GM23338 (cell line): ENCODE measurements around the gene C4orf54. TPM values are rescaled to one million over a fixed set of nuclear protein-coding genes. Genes with fewer than 3 reads are reported as not detected.

ENCODE experiments used
- CREB1 ChIP-seq: fragments of 250-450 bp; sonication (Bioruptor Pico); IDR thresholded peaks from 2 replicates; pipeline ENCODE4 v1.5.0; 2020; ENCODE audit warnings: low read depth, mild to moderate bottlenecking, moderate library complexity
- EZH2 ChIP-seq: fragments of 200-600 bp; sonication (generic); IDR thresholded peaks from one replicate; pipeline ENCODE4 v1.8.0; 2017; ENCODE audit warnings: antibody characterized with exemption, mild to moderate bottlenecking, low read depth; ENCODE audit not compliant: unreplicated experiment
- JUNB ChIP-seq: IDR thresholded peaks from one replicate; pipeline ENCODE4 v1.6.1; 2016; ENCODE audit warnings: antibody characterized with exemption; ENCODE audit not compliant: unreplicated experiment
- NANOG ChIP-seq: IDR thresholded peaks from 2 replicates; pipeline ENCODE4 v1.6.1; 2016; ENCODE audit warnings: antibody characterized with exemption, borderline replicate concordance
- POLR2AphosphoS5 ChIP-seq: IDR thresholded peaks from 2 replicates; pipeline ENCODE4 v1.6.1; 2016; ENCODE audit warnings: antibody characterized with exemption, low read depth
- REST ChIP-seq: IDR thresholded peaks from one replicate; pipeline ENCODE4 v1.6.1; 2018; ENCODE audit warnings: antibody characterized with exemption; ENCODE audit not compliant: unreplicated experiment
- STAT1 ChIP-seq: IDR thresholded peaks from one replicate; pipeline ENCODE4 v1.6.1; 2016; ENCODE audit warnings: antibody characterized with exemption; ENCODE audit not compliant: unreplicated experiment
- ZNF114 ChIP-seq: fragments of 250-450 bp; sonication (Bioruptor Pico); IDR thresholded peaks from 2 replicates; pipeline ENCODE4 v1.5.0; 2020; ENCODE audit warnings: mild to moderate bottlenecking, moderate library complexity
- ZNF331 ChIP-seq: fragments of 250-450 bp; sonication (Bioruptor Pico); IDR thresholded peaks from 2 replicates; pipeline ENCODE4 v1.5.0; 2020; ENCODE audit warnings: low read depth, mild to moderate bottlenecking, moderate library complexity
- ZNF462 ChIP-seq: fragments of 250-450 bp; sonication (Bioruptor Pico); IDR thresholded peaks from 2 replicates; pipeline ENCODE4 v1.5.0; 2020; ENCODE audit warnings: mild to moderate bottlenecking, moderate library complexity
- polyA plus RNA-seq: library from polyadenylated mRNA; unstranded; fragments of >200 nt; fragmentation: Nextera tagmentation; extraction: Ambion mirVana; gene quantifications from 2 replicates; pipeline ENCODE4 v1.2.1, GENCODE V29; 2016
- total RNA-seq: library from RNA; depleted of rRNA; stranded (reverse); fragments of >200 nt; shearing (Covaris generic); gene quantifications from 2 replicates; pipeline ENCODE4 v1.2.3, GENCODE V29; 2014
- TF ChIP-seq, protein P1 (sequence below), 2 experiments: fragments of 200-600 bp in 1 of 2; sonication (generic) in 1 of 2; conservative IDR thresholded peaks; 2 replicates each; pipeline versions ENCODE4 v1.5.1 to v1.6.1; 2016 to 2017; ENCODE audit warnings: antibody characterized with exemption in 2 of 2, low read depth in 2 of 2, mild to moderate bottlenecking in 2 of 2, moderate library complexity in 1 of 2

Gene C4orf54
- total and polyA plus RNA-seq, 2 experiments from 2014 or later: 0.03 TPM; not detected in 1

DNA sequence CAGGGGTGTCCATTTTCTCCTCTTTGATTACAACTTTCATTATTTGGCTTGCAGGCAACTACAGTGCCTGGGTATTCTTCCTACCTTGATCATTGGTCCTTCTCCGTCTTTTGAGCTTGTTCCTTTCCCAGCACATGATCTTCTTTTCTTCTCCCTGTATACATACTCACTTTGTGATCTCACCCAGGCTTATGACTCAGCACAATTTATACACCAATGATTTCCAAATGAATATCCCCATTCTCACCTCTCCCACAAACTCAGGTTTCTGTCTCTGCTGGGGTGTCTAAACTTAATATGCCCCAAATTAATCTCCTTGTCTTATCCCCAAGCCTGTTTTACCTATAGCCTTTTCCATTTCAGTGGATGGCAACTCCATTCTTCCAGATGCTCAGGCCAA lies 19.5 kb upstream of the C4orf54 start (continued):
- no peak for TF ChIP-seq ZNF462 (CRISPR knock-in tag)
- TF ChIP-seq STAT1: no peak
- no peak for TF ChIP-seq POLR2AphosphoS5
- no peak for TF ChIP-seq NANOG
- TF ChIP-seq, protein P1, sequence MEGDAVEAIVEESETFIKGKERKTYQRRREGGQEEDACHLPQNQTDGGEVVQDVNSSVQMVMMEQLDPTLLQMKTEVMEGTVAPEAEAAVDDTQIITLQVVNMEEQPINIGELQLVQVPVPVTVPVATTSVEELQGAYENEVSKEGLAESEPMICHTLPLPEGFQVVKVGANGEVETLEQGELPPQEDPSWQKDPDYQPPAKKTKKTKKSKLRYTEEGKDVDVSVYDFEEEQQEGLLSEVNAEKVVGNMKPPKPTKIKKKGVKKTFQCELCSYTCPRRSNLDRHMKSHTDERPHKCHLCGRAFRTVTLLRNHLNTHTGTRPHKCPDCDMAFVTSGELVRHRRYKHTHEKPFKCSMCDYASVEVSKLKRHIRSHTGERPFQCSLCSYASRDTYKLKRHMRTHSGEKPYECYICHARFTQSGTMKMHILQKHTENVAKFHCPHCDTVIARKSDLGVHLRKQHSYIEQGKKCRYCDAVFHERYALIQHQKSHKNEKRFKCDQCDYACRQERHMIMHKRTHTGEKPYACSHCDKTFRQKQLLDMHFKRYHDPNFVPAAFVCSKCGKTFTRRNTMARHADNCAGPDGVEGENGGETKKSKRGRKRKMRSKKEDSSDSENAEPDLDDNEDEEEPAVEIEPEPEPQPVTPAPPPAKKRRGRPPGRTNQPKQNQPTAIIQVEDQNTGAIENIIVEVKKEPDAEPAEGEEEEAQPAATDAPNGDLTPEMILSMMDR (conservative IDR thresholded peaks at IDR 0.05; ENCODE audit: low read depth in 2 of 2): no peak
- no peak for TF ChIP-seq ZNF114 (CRISPR knock-in tag)
- no peak for TF ChIP-seq REST
- no peak for TF ChIP-seq ZNF331 (CRISPR knock-in tag)
- no peak for TF ChIP-seq CREB1 (CRISPR knock-in tag)
- TF ChIP-seq EZH2: no peak
- TF ChIP-seq JUNB: no peak
